Keratinocyte (primary cell): Measurements from ENCODE around the gene CARD8. TPM values are rescaled to one million over a fixed set of nuclear protein-coding genes. Genes with fewer than 3 reads are reported as not detected.

Experiments
- DNase-seq: peaks from one replicate; pipeline ENCODE4 v3.0.0-alpha.2; 2011; ENCODE audit warnings: low read depth, missing footprints, low spot score
- FAIRE-seq: peaks from 2 replicates; lab custom pipeline; 2011; peaks lifted over from hg19 to GRCh38; lab: Jason Lieb, UNC
- H2AFZ ChIP-seq: 2 replicates; pipeline ENCODE4 v1.6.0; 2012; ENCODE audit warnings: low read length, control low read depth, inconsistent platforms; ENCODE audit not compliant: control insufficient read depth
- H3K27ac ChIP-seq: 2 replicates; pipeline ENCODE4 v1.5.1; 2011; ENCODE audit warnings: low read length; ENCODE audit not compliant: control insufficient read depth, insufficient read depth
- H3K27me3 ChIP-seq: 3 replicates; pipeline ENCODE4 v1.6.0; 2011; ENCODE audit warnings: low read length; ENCODE audit not compliant: control insufficient read depth, insufficient read depth; ENCODE audit errors: extremely low read depth
- H3K36me3 ChIP-seq, 2 experiments: 2 replicates in 1 of 2; 3 replicates in 1 of 2; pipeline ENCODE4 v1.5.1; 2011; ENCODE audit warnings: low read length in 2 of 2, mild to moderate bottlenecking in 1 of 2; ENCODE audit not compliant: control insufficient read depth in 2 of 2, insufficient read depth in 2 of 2; ENCODE audit errors: extremely low read depth in 1 of 2
- H3K4me1 ChIP-seq: 3 replicates; pipeline ENCODE4 v1.5.1; 2011; ENCODE audit warnings: low read length; ENCODE audit not compliant: control insufficient read depth, insufficient read depth; ENCODE audit errors: extremely low read depth
- H3K4me2 ChIP-seq: 3 replicates; pipeline ENCODE4 v1.6.0; 2011; ENCODE audit warnings: low read depth, low read length; ENCODE audit not compliant: control insufficient read depth, insufficient read depth; ENCODE audit errors: extremely low read depth
- H3K4me3 ChIP-seq, 3 experiments: fragments of 200-600 bp in 1 of 3; sonication (generic) in 1 of 3; 2 replicates in 2 of 3; 3 replicates in 1 of 3; pipeline ENCODE4 v1.5.1; 2011 to 2016; ENCODE audit warnings: low read length in 3 of 3, mild to moderate bottlenecking in 3 of 3, control low read depth in 2 of 3, inconsistent platforms in 1 of 3, low read depth in 1 of 3, mixed read lengths in 1 of 3, mixed run types in 1 of 3, moderate library complexity in 1 of 3; ENCODE audit not compliant: control insufficient read depth in 2 of 3, insufficient read depth in 2 of 3; ENCODE audit errors: extremely low read depth in 1 of 3
- H3K79me2 ChIP-seq: 2 replicates; pipeline ENCODE4 v1.6.0; 2012; ENCODE audit warnings: low read length; ENCODE audit not compliant: control insufficient read depth, insufficient read depth
- H3K9ac ChIP-seq: 3 replicates; pipeline ENCODE4 v1.6.0; 2011; ENCODE audit warnings: low read length; ENCODE audit not compliant: control insufficient read depth, insufficient read depth; ENCODE audit errors: extremely low read depth
- H3K9me1 ChIP-seq: 3 replicates; pipeline ENCODE4 v1.6.0; 2011; ENCODE audit warnings: low read length; ENCODE audit not compliant: control insufficient read depth, insufficient read depth; ENCODE audit errors: extremely low read depth
- H3K9me3 ChIP-seq: 2 replicates; pipeline ENCODE4 v1.5.1; 2012; ENCODE audit warnings: low read depth, low read length; ENCODE audit not compliant: control insufficient read depth
- H4K20me1 ChIP-seq: 3 replicates; pipeline ENCODE4 v1.6.0; 2011; ENCODE audit warnings: low read length; ENCODE audit not compliant: control insufficient read depth, insufficient read depth; ENCODE audit errors: extremely low read depth
- EZH2 ChIP-seq: IDR thresholded peaks from one replicate; pipeline ENCODE4 v1.6.1; 2012; ENCODE audit warnings: inconsistent platforms, mild to moderate bottlenecking, low read length, moderate library complexity
- dilution Hi-C: fragments of 300-500 bp; cut with MboI; formaldehyde crosslinking; loops from one replicate; pipeline ENCODE4 v1.7.0; 2020; ENCODE audit warnings: low sequenced_read_pairs; ENCODE audit not compliant: extremely low pct_ligation_motif_present
- polyA plus RNA-seq, 5 experiments: library from polyadenylated mRNA; depleted of rRNA in 3 of 5; stranded (reverse) in 3 of 5; stranded (forward) in 1 of 5; unstranded in 1 of 5; fragments of >200 nt; gene quantifications; 1 replicate in 1 of 5; 2 replicates in 3 of 5; 3 replicates in 1 of 5; pipeline versions ENCODE4 v1.2.1 to v1.2.3, GENCODE V29; 2011 to 2012; ENCODE audit warnings: missing spikeins in 2 of 5, low read depth in 1 of 5, low replicate concordance in 1 of 5
- TF ChIP-seq, protein P1 (sequence below), 3 experiments: IDR thresholded peaks in 1 of 3; conservative IDR thresholded peaks in 1 of 3; optimal IDR thresholded peaks in 1 of 3; 2 replicates in 2 of 3; 3 replicates in 1 of 3; pipeline versions ENCODE3 to v1.5.1; 2011; ENCODE audit warnings: low read length in 3 of 3, mild to moderate bottlenecking in 3 of 3, moderate library complexity in 2 of 3, control low read depth in 1 of 3, inconsistent platforms in 1 of 3; ENCODE audit not compliant: insufficient read depth in 2 of 3; ENCODE audit errors: extremely low read depth in 1 of 3

Gene CARD8
- polyA plus RNA-seq, 1 donor (not counting 4 experiments of a cell fraction or from before 2014, with no cell fraction given): 5.2 TPM

DNA sequence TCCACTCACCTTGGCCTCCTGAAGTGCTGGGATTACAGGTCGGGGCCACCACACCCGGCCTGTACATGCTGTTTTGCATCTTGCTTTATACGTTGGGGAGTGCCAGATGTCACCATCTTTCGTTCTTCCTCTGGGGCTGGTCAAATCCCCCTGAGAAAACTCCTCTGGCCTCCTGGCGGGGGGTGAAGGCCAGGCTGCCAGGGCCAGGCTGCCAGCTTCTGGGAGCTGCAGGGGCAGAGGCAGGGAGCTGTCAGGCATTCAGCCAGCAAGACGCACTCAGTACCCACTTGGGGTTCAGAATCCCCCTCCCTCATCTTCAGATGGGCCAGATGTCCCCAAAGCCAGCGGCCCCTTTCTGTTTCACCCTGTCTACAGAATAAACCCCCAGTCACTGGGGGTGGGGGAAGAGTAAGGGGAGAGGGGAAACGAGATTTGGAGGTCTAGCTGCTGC, 69.1 kb downstream of the CARD8 start:
- Histone ChIP-seq H3K79me2 (no peaks in the 10 kb centered on the region), H3K9ac (no peak overlapping the region), H3K9me3 (no peaks in the 10 kb centered on the region), H3K27ac (no peak overlapping the region), H3K4me1 (no peaks in the 10 kb centered on the region), H4K20me1 (no peaks in the 10 kb centered on the region), H2AFZ (no peak overlapping the region), H3K4me2 (no peak overlapping the region), H3K36me3 (peaks cover 0 to 5% of the 10 kb centered on the region in 2 experiments), H3K27me3 (no peaks in the 10 kb centered on the region), H3K4me3 (no peak overlapping the region), H3K9me1 (no peaks in the 10 kb centered on the region)
- dilution Hi-C loops: no loop called here
- FAIRE-seq: no peak
- TF ChIP-seq, protein P1, sequence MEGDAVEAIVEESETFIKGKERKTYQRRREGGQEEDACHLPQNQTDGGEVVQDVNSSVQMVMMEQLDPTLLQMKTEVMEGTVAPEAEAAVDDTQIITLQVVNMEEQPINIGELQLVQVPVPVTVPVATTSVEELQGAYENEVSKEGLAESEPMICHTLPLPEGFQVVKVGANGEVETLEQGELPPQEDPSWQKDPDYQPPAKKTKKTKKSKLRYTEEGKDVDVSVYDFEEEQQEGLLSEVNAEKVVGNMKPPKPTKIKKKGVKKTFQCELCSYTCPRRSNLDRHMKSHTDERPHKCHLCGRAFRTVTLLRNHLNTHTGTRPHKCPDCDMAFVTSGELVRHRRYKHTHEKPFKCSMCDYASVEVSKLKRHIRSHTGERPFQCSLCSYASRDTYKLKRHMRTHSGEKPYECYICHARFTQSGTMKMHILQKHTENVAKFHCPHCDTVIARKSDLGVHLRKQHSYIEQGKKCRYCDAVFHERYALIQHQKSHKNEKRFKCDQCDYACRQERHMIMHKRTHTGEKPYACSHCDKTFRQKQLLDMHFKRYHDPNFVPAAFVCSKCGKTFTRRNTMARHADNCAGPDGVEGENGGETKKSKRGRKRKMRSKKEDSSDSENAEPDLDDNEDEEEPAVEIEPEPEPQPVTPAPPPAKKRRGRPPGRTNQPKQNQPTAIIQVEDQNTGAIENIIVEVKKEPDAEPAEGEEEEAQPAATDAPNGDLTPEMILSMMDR (optimal IDR thresholded peaks at IDR 0.05 in 1 of 3, IDR thresholded peaks at IDR 0.05 in 1 of 3, conservative IDR thresholded peaks at IDR 0.05 in 1 of 3; ENCODE audit: extremely low read depth in 1 of 3, insufficient read depth in 2 of 3, low read length in 3 of 3): no peak
- TF ChIP-seq EZH2: no peak
- DNase-seq: no peak

DNA sequence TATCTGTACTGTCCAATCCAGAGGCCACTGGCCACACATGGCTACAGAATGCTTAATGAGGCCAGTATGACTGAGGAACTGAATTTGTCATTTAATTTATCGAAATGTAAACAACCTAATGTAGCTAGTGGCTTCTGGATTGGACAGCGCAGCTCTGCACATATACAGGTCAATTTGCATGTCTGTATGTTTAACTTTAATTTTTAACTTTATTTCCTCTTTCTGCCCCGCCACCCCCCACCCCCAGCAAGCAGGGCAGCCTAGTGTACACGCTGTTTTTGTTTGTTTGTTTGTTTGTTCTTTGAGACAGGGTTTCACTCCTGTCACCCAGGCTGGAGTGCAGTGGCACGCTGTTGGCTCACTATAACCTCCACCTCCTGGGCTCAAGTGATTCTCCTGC, 69.7 kb downstream of the CARD8 start:
- no peak for FAIRE-seq

More for the DNA sequence above, 69.7 kb downstream of the CARD8 start:
- H3K9me3 ChIP-seq: no peaks in the 10 kb centered on the region
- H3K79me2 ChIP-seq: no peaks in the 10 kb centered on the region
- H3K4me3 ChIP-seq: no peak overlapping the region
- dilution Hi-C loops: no loop called here
- no peak for DNase-seq
- no peaks in the 10 kb centered on the region for H3K9me1 ChIP-seq
- no peaks in the 10 kb centered on the region for H3K27me3 ChIP-seq
- no peak overlapping the region for H3K9ac ChIP-seq
- no peak overlapping the region for H2AFZ ChIP-seq
- H3K4me1 ChIP-seq: no peaks in the 10 kb centered on the region
- no peak overlapping the region for H3K27ac ChIP-seq
- H3K36me3 ChIP-seq: peaks cover 0 to 5% of the 10 kb centered on the region in 2 experiments
- TF ChIP-seq, protein P1 (optimal IDR thresholded peaks at IDR 0.05 in 1 of 3, IDR thresholded peaks at IDR 0.05 in 1 of 3, conservative IDR thresholded peaks at IDR 0.05 in 1 of 3; ENCODE audit: extremely low read depth in 1 of 3, insufficient read depth in 2 of 3, low read length in 3 of 3): no peak
- TF ChIP-seq EZH2: no peak
- H4K20me1 ChIP-seq: no peaks in the 10 kb centered on the region
- no peak overlapping the region for H3K4me2 ChIP-seq
